Sigmoid colon (tissue), 7 donors: ENCODE results near the gene PKP1. TPM values are rescaled to one million over a fixed set of nuclear protein-coding genes. Genes with fewer than 3 reads are reported as not detected.

Experiments
- DNase-seq: peaks from one replicate; pipeline ENCODE4 v3.0.0-alpha.2; 2019
- H3K27ac ChIP-seq, 4 donors: fragments of 200-600 bp; sonication (generic); one replicate each; pipeline ENCODE4 v1.5.1; 2016 to 2019; ENCODE audit warnings: mild to moderate bottlenecking in 1 of 4
- H3K27me3 ChIP-seq, 3 donors: fragments of 200-600 bp; sonication (generic); one replicate each; pipeline ENCODE4 v1.5.1; 2019; ENCODE audit warnings: mild to moderate bottlenecking in 1 of 3
- H3K36me3 ChIP-seq, 4 donors: fragments of 200-600 bp; sonication (generic); one replicate each; pipeline ENCODE4 v1.5.1; 2016 to 2019
- H3K4me1 ChIP-seq, 4 donors: fragments of 200-600 bp; sonication (generic); one replicate each; pipeline ENCODE4 v1.5.1; 2017 to 2019
- H3K4me3 ChIP-seq, 4 donors: fragments of 200-600 bp; sonication (generic); one replicate each; pipeline ENCODE4 v1.5.1; 2017 to 2019; ENCODE audit warnings: mild to moderate bottlenecking in 2 of 4, moderate library complexity in 1 of 4
- H3K9me3 ChIP-seq, 4 donors: fragments of 200-600 bp in 3 of 4; sonication (generic) in 3 of 4; one replicate each; pipeline versions ENCODE4 v1.5.1 to v1.6.1; 2013 to 2019
- EP300 ChIP-seq, 4 donors: sonication (generic); formaldehyde crosslinking; IDR thresholded peaks; one replicate each; pipeline ENCODE4 v1.6.1; 2017; ENCODE audit warnings: antibody characterized with exemption in 4 of 4
- POLR2A ChIP-seq, 2 donors: fragments of 450-650 bp; IDR thresholded peaks; one replicate each; pipeline ENCODE4 v1.6.1; 2016; ENCODE audit warnings: antibody characterized with exemption in 2 of 2, mild to moderate bottlenecking in 2 of 2, moderate library complexity in 2 of 2
- POLR2AphosphoS5 ChIP-seq, 4 donors: sonication (generic); formaldehyde crosslinking; IDR thresholded peaks; one replicate each; pipeline ENCODE4 v1.6.1; 2017; ENCODE audit warnings: antibody characterized with exemption in 4 of 4
- WGBS, 2 donors: extraction: QIAGEN DNeasy Blood & Tissue Kit; methylation state at CpG; one replicate each; pipeline ENCODE4 v1.1.7; 2013; 5-methylcytosine and 5-hydroxymethylcytosine counted together
- intact Hi-C: fragments of 100-400 bp; cut with DNase I; formaldehyde crosslinking; loops from one replicate; pipeline ENCODE4 v1.15.1; 2023
- polyA plus RNA-seq, 3 donors: library from polyadenylated mRNA; stranded (reverse); fragments of 200-250 nt; gene quantifications; one replicate each; pipeline ENCODE4 v1.2.3, GENCODE V29; 2013
- total RNA-seq, 4 donors: library from RNA; depleted of rRNA; stranded (reverse); fragments of >200 nt; gene quantifications; one replicate each; pipeline ENCODE4 v1.1.0, GENCODE V29; 2016
- TF ChIP-seq, protein P1 (sequence below), 4 experiments: fragments of 450-650 bp in 3 of 4; fragments of 200-600 bp in 1 of 4; IDR thresholded peaks; one replicate each; pipeline ENCODE4 v1.5.1; 2016 to 2019; ENCODE audit warnings: antibody characterized with exemption in 4 of 4, mild to moderate bottlenecking in 3 of 4, moderate library complexity in 2 of 4
- donor health status: healthy with polysubstance abuse.
- donor health status: Bipolar disorder and iron deficiency.
- donor health status: healthy.

PKP1 gene
- total and polyA plus RNA-seq, 7 donors: under 0.01 to 0.60 (median 0.16) TPM; not detected in 2

DNA sequence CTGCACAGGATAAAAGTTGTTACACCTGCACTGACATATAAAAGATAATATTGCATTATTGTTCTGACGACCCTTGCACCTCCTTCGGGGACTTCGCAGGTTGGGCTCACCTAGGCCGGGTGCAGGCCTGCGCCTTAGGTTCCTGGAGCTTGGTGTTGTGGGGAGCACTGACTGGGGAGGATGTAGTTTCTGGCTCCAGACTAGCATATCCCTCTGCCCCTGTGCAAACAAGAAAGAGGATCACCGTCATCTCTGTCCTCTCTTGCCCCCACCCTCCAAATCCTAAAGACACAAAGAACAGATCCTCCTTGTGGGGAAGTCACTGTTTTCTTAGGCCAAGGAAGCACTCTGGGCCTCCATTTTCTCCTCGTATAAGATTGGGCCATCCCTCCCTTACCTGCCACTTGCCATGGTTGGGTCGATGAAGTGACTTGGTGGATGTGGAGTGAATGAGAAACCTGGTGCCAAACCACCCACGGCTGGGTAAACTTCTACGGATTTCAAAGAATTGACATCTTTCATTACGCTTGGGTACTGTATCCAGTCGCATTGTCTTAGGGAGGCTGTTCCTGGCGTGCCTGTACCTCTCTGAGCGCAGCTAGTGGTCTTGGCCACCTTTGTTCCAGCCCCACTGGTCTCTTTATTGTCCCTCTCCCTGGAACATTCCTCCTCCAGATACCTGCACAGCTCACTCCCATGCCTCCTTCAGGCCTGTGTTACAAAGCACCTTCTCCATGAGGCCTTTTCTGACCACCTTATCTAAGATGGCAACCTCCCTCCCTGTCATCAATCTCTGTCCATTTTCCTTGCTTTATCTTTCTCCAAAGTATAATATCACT lies 34.4 kb upstream of the PKP1 start:
- Histone ChIP-seq H3K4me3 (no peak overlapping the region), H3K4me1 (no peaks in the 10 kb centered on the region), H3K27me3 (no peaks in the 10 kb centered on the region), H3K36me3 (no peaks in the 10 kb centered on the region), H3K9me3 (no peaks in the 10 kb centered on the region), H3K27ac (no peak overlapping the region)
- 92 to 94% methylated on average over 14 of the region's 14 CpGs for WGBS, 2 donors
- intact Hi-C loops: no loop called here
- no peak for DNase-seq
- TF ChIP-seq EP300 (IDR thresholded peaks at IDR 0.05) (no peak), POLR2AphosphoS5 (IDR thresholded peaks at IDR 0.05) (no peak), POLR2A (IDR thresholded peaks at IDR 0.05) (no peak)
- TF ChIP-seq, protein P1, sequence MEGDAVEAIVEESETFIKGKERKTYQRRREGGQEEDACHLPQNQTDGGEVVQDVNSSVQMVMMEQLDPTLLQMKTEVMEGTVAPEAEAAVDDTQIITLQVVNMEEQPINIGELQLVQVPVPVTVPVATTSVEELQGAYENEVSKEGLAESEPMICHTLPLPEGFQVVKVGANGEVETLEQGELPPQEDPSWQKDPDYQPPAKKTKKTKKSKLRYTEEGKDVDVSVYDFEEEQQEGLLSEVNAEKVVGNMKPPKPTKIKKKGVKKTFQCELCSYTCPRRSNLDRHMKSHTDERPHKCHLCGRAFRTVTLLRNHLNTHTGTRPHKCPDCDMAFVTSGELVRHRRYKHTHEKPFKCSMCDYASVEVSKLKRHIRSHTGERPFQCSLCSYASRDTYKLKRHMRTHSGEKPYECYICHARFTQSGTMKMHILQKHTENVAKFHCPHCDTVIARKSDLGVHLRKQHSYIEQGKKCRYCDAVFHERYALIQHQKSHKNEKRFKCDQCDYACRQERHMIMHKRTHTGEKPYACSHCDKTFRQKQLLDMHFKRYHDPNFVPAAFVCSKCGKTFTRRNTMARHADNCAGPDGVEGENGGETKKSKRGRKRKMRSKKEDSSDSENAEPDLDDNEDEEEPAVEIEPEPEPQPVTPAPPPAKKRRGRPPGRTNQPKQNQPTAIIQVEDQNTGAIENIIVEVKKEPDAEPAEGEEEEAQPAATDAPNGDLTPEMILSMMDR (IDR thresholded peaks at IDR 0.05): no peak

DNA sequence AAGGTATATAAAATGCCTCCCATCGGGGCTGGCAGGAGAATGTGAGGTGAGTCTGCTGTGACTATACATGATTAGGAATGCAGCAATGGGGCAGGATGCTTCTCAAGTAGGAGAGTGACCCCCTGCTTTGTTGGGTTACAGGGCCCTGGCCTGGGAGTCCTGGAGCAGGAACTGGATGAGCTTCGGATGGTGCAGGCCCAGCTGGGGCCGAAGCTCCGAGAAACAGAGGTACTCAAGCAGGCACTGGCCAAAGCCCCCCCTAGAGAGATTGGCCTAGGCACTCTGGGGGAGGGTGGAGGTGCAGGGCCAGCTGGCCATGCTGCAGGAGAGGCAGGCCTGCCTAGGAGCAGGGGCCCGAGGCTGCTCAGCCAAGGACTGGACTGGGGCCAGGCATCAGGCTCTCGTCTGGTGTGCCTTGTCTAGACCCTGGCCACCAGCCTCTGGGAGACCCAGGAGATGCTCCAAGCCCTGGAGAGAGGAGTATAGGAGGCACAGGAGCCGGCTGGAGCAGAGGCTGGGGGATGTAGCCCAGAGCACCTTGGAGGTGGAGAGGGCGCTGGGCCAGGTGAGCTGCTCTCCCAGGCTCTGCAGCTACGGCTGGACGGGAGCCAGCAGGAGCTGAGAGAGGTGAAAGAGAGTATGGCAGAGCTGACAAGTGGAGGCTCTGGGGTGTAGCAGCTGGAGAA lies 32.8 kb upstream of the PKP1 start:
- Histone ChIP-seq H3K27me3 (peaks cover 0 to 8% (median 6%) of the 10 kb centered on the region in 3 donors), H3K4me1 (no peaks in the 10 kb centered on the region), H3K9me3 (no peaks in the 10 kb centered on the region), H3K36me3 (no peaks in the 10 kb centered on the region), H3K4me3 (no peak overlapping the region), H3K27ac (no peak overlapping the region)
- intact Hi-C loops: loop anchor here (5.0 kb wide), 1 partner anchor 262 kb away; no protein-coding TSS in a partner anchor
- DNase-seq: no peak
- TF ChIP-seq, protein P1 (IDR thresholded peaks at IDR 0.05): no peak
- TF ChIP-seq POLR2A (IDR thresholded peaks at IDR 0.05) (no peak), EP300 (IDR thresholded peaks at IDR 0.05) (no peak), POLR2AphosphoS5 (IDR thresholded peaks at IDR 0.05) (no peak)
- WGBS, 2 donors: 79 to 81% methylated on average over 10 of the region's 10 CpGs

DNA sequence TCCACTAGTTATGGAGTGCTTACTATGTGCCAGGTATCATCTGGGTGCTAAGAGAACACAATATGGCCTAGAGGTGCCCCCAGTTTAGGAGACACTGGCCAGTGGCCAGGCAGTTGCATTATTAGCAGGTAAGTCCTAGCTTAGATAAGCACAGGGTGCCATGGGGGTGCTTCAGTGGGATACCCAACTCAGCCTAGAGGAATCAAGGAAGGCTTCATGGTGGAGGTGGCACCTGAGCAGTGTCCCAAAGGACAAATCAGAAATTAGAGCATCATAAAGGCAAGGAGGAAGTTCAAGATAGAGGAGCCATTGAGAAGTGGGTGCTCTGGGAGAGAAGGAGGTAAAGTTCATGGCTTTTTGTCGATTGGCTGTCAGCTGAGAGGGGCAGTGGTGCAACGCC lies 31.9 kb upstream of the PKP1 start:
- intact Hi-C loops: loop anchor here (5.0 kb wide), 1 partner anchor 261 kb away; no protein-coding TSS in a partner anchor
- Histone ChIP-seq H3K36me3 (no peaks in the 10 kb centered on the region), H3K4me1 (no peaks in the 10 kb centered on the region), H3K9me3 (no peaks in the 10 kb centered on the region), H3K4me3 (no peak overlapping the region), H3K27me3 (peaks cover 0 to 11% (median 6%) of the 10 kb centered on the region in 3 donors), H3K27ac (no peak overlapping the region)
- 51 to 79% methylated on average over 2 of the region's 2 CpGs for WGBS, 2 donors
- no peak for TF ChIP-seq POLR2A (IDR thresholded peaks at IDR 0.05)
- no peak for TF ChIP-seq EP300 (IDR thresholded peaks at IDR 0.05)
- TF ChIP-seq, protein P1 (IDR thresholded peaks at IDR 0.05): no peak
- no peak for TF ChIP-seq POLR2AphosphoS5 (IDR thresholded peaks at IDR 0.05)
- DNase-seq: no peak

DNA sequence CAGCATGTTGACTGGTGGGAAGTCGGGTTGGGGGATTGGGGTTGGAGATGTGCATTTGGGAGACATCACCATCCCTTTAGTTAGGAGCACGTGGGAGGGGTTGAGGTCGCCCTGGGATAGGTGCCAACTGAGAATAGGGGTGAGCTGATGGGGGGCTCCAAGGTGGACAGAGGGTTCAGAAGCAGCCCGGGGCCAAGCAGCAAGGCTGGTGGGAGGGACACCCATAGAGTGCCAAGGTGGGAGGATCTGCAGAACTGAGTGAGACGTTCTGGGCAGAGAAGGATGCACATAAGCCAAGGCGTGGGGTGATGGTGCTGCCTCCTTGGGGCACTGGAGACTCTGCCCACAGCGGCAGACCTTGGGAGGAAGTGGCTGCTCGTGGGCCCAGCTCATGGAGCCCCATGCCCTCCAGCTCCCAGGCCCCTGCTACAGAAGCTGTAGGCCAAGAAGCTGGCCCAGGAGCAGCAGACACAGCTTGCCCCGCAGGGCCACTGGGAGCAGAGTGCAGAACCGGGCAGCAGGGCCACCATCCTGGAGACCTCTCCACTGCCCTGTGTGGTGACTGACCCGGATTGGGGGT lies 31.4 kb upstream of the PKP1 start:
- no peaks in the 10 kb centered on the region for H3K9me3 ChIP-seq
- peaks cover 0 to 11% (median 6%) of the 10 kb centered on the region in 3 donors for H3K27me3 ChIP-seq
- WGBS, 2 donors: 63 to 73% methylated on average over 11 of the region's 11 CpGs
- intact Hi-C loops: loop anchor here (5.0 kb wide), 1 partner anchor 260 kb away; no protein-coding TSS in a partner anchor
- no peak for DNase-seq
- H3K27ac ChIP-seq: no peak overlapping the region
- H3K36me3 ChIP-seq: no peaks in the 10 kb centered on the region
- no peak overlapping the region for H3K4me3 ChIP-seq
- H3K4me1 ChIP-seq: no peaks in the 10 kb centered on the region
- no peak for TF ChIP-seq POLR2AphosphoS5 (IDR thresholded peaks at IDR 0.05)
- TF ChIP-seq, protein P1 (IDR thresholded peaks at IDR 0.05): no peak
- no peak for TF ChIP-seq POLR2A (IDR thresholded peaks at IDR 0.05)
- TF ChIP-seq EP300 (IDR thresholded peaks at IDR 0.05): no peak
